Measurements from ENCODE around the gene S1PR5. TPM values are rescaled to one million over a fixed set of nuclear protein-coding genes. Genes with fewer than 3 reads are reported as not detected.

S1PR5 gene
- total and polyA plus RNA-seq, 9 of the 15 experiments (the other 6 are each of a cell fraction or from before 2014, with no cell fraction given), result 0.03 to 0.54 (median 0.35) TPM; not detected in 4

GRCh38 chr19:10543420-10544241, 26.4 kb upstream of the S1PR5 start, which contains the start of gene ATG4D (continued):
- TF ChIP-seq PBX2 (CRISPR knock-in tag; IDR thresholded peaks at IDR 0.05; ENCODE audit: low read depth) (no peak), PBX2 (tag; conservative IDR thresholded peaks at IDR 0.05; ENCODE audit: low read depth) (no peak), TCF15 (CRISPR knock-in tag; IDR thresholded peaks at IDR 0.05) (no peak), TAF15 (IDR thresholded peaks at IDR 0.05; ENCODE audit: low read depth, low read length) (no peak), ZNF449 (CRISPR knock-in tag; IDR thresholded peaks at IDR 0.05) (no peak), ZNF77 (CRISPR knock-in tag; IDR thresholded peaks at IDR 0.05) (no peak), ZNF79 (CRISPR knock-in tag; IDR thresholded peaks at IDR 0.05; ENCODE audit: low read depth) (no peak), ZSCAN32 (CRISPR knock-in tag; IDR thresholded peaks at IDR 0.05) (no peak), SMAD4 (CRISPR knock-in tag; conservative IDR thresholded peaks at IDR 0.05) (peak; percentile 61; the same call in 1 of the 2 replicates), PTTG1 (tag; IDR thresholded peaks at IDR 0.05; ENCODE audit: low read depth) (no peak), ZBED1 (IDR thresholded peaks at IDR 0.05) (peak; percentile 79; the same call in 1 of the 2 replicates), ZSCAN29 (IDR thresholded peaks at IDR 0.05) (no peak), ZNF644 (tag; IDR thresholded peaks at IDR 0.05; ENCODE audit: low read depth) (no peak), ZNF778 (CRISPR knock-in tag; IDR thresholded peaks at IDR 0.05) (no peak), PML (IDR thresholded peaks at IDR 0.05; ENCODE audit: low read length) (peak; percentile 39; the same call in 1 of the 2 replicates), USF1 (CRISPR knock-in tag; IDR thresholded peaks at IDR 0.05) (no peak), ZNF586 (CRISPR knock-in tag; conservative IDR thresholded peaks at IDR 0.05) (no peak), TAL1 (IDR thresholded peaks at IDR 0.05) (peak; percentile 94), ZNF695 (CRISPR knock-in tag; IDR thresholded peaks at IDR 0.05) (no peak), PHF20 (IDR thresholded peaks at IDR 0.05; ENCODE audit: partially characterized antibody) (no peak), PURB (CRISPR knock-in tag; IDR thresholded peaks at IDR 0.05; ENCODE audit: low read depth) (no peak), ELF4 (CRISPR knock-in tag; IDR thresholded peaks at IDR 0.05) (no peak), RFX5 (IDR thresholded peaks at IDR 0.05; ENCODE audit: low read depth, low read length) (no peak), ARID2 (IDR thresholded peaks at IDR 0.05) (no peak), ADNP (tag; IDR thresholded peaks at IDR 0.05) (no peak), NONO (IDR thresholded peaks at IDR 0.05; ENCODE audit: low read depth in 2 of 2, low read length in 1 of 2) (peak; percentile 37 to 77)

All from K562 (cell line).